ENCODE results near the gene YPEL2. TPM values are rescaled to one million over a fixed set of nuclear protein-coding genes. Genes with fewer than 3 reads are reported as not detected.
A peak's percentile ranks its signal among the peaks of the same experiment; 100 is the strongest.

The YPEL2 gene
- polyA plus RNA-seq, 1 of the 3 experiments (the other 2 are of a cell fraction): 3.2 TPM

- TF ChIP-seq, protein P1, sequence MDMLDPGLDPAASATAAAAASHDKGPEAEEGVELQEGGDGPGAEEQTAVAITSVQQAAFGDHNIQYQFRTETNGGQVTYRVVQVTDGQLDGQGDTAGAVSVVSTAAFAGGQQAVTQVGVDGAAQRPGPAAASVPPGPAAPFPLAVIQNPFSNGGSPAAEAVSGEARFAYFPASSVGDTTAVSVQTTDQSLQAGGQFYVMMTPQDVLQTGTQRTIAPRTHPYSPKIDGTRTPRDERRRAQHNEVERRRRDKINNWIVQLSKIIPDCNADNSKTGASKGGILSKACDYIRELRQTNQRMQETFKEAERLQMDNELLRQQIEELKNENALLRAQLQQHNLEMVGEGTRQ (IDR thresholded peaks at IDR 0.05; ENCODE audit: borderline replicate concordance, low read depth, low read length): no peak
- TF ChIP-seq RFX5 (IDR thresholded peaks at IDR 0.05; ENCODE audit: low read length) (0 out of 2 replicates have a peak, but pooled peaks have one; percentile 24), EP300 (IDR thresholded peaks at IDR 0.05; ENCODE audit: borderline replicate concordance in 1 of 2, low read depth in 1 of 2, low read length in 1 of 2) (peak in 1 of 2 experiments; percentile 97; a peak in 2 of 4 replicates), EZH2phosphoT487 (IDR thresholded peaks at IDR 0.05; ENCODE audit: borderline replicate concordance, low read depth) (no peak), TAF1 (IDR thresholded peaks at IDR 0.05; ENCODE audit: borderline replicate concordance, low read depth, low read length) (no peak), ELF1 (IDR thresholded peaks at IDR 0.05) (no peak), USF1 (IDR thresholded peaks at IDR 0.05; ENCODE audit: borderline replicate concordance, low read depth) (no peak), RAD21 (IDR thresholded peaks at IDR 0.05; ENCODE audit: low read length) (peak; percentile 41), RCOR1 (IDR thresholded peaks at IDR 0.05; ENCODE audit: low read length) (peak; percentile 99), CTCF (IDR thresholded peaks at IDR 0.05) (no peak), YY1 (IDR thresholded peaks at IDR 0.05; ENCODE audit: low read depth) (no peak), MXI1 (IDR thresholded peaks at IDR 0.05; ENCODE audit: low read depth, low read length) (peak; percentile 52; the same call in 1 of the 2 replicates), CHD2 (IDR thresholded peaks at IDR 0.05; ENCODE audit: low read length, partially characterized antibody) (peak; percentile 85), TCF12 (IDR thresholded peaks at IDR 0.05) (peak; percentile 72), SMC3 (IDR thresholded peaks at IDR 0.05; ENCODE audit: low read depth, low read length) (no peak; the same call in 1 of the 2 replicates), MEF2A (IDR thresholded peaks at IDR 0.05; ENCODE audit: borderline replicate concordance, low read depth) (no peak), JUND (IDR thresholded peaks at IDR 0.05) (no peak), SIN3A (IDR thresholded peaks at IDR 0.05; ENCODE audit: borderline replicate concordance, low read depth, low read length) (no peak), FOXM1 (IDR thresholded peaks at IDR 0.05; ENCODE audit: low read depth) (no peak), NRF1 (IDR thresholded peaks at IDR 0.05; ENCODE audit: low read depth, low read length) (no peak), MAX (IDR thresholded peaks at IDR 0.05; ENCODE audit: low read depth) (no peak), FOXJ3 (CRISPR knock-in tag; IDR thresholded peaks at IDR 0.05) (peak; percentile 96), TEAD4 (IDR thresholded peaks at IDR 0.05; ENCODE audit: borderline replicate concordance, insufficient read depth) (no peak), GATA2 (CRISPR knock-in tag; IDR thresholded peaks at IDR 0.05) (peak; percentile 100), GABPA (IDR thresholded peaks at IDR 0.05; ENCODE audit: low read depth) (no peak)
Observed at GRCh38 chr17:59418732-59419166, 87.3 kb downstream of the YPEL2 start (continued).

Data from SK-N-SH (cell line).